Stimulated activated CD4-positive, alpha-beta T cell treated with anti-CD3 and anti-CD28 coated beads, Interleukin-1b, Interleukin-23, amount 100 ng/mL, for 4 hours (primary cell): ENCODE results near the gene OR14A2.
"Not testable (repeated sequence)": the region's sequence is repeated elsewhere in the genome, so short reads cannot be mapped to it uniquely, and the experiment has no call there.

Experiments used
- DNase-seq, 2 donors: peaks; one replicate each; pipeline ENCODE4 v3.0.0-alpha.2; 2020; ENCODE audit warnings: low read depth in 2 of 2

OR14A2 gene

DNA sequence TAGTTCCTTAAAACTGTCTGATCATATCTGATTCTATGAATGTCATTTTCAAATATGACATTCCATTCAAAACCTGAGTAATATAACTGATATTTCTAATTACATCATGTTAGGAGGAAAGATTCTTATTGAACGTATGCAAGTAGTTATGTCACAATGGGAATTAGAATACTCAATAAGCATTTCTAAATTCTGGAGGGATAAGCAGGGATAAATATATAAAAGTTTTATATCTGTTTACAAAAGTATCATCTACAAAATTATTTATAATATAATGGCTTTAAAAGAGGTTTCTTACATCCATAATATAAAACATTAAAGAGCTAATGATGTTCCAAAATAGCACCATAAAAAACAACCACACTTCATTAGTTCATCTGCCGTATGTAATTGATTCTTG lies at the start of gene OR14A2:
Gene OR14A2 (minus strand): TSS at position 101 of the 400 bp plus-strand sequence.
- DNase-seq: no peak

DNA sequence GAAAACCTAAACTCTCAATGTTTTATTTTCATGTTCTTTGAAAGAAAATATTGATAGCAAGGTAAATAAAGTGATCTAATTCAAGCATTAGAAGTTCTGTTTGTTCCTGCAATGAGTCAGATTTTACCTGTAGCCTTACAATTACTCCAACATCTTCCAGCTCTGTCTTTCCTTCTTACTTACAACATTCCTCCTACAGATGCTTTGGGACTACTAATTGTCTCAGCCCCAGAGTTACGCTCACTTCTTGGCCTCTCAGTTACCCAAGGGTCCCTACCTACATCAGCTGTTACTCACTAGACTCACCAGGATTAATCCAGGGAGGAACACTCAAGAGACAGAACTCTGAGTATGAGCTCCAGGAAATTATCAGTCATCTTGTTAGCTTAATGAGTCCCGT lies 49.6 kb upstream of the OR14A2 start:
- DNase-seq: no peak

DNA sequence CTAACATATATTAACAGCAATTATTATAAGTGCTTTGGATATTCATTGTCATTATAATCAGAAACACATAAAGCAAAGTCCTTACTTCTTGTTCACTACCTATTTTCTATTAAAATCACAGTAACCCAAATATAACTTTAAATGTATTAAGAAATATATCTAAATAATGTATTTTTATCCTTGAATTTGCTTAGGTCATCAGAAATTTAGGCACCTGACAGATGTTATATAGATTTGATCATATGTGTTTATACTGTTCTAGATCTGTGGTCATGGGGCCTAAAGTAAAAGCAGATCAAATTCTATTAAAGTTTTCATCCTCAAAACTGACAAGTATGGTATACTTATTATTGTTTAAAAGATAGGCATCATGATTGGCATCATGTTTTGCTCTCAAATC lies 21.7 kb upstream of the OR14A2 start:
- DNase-seq: no peak

DNA sequence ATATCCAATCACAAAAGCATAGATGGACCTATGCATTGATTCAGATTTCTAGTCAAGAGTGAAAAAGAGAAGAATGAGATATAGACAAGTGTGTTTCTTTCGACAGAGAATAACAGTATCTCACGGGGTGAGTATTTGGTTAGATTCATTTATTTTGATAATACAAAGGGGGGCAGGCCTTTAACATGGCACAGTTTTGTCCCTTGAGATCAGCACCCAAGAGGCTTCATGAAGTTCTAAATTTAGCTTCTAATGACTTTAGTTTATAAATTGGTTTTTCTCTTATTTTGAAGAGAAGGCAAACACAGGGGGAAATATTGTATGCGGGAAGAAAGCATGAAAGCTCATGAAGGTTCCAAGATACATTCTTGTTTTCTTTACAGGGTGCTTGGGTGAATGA lies 12.5 kb upstream of the OR14A2 start, which contains the start of gene OR1C1:
Gene OR1C1 (minus strand): TSS at position 101 of the 400 bp plus-strand sequence. CDS start 2,150 bp downstream, outside the sequence.
- no peak for DNase-seq

DNA sequence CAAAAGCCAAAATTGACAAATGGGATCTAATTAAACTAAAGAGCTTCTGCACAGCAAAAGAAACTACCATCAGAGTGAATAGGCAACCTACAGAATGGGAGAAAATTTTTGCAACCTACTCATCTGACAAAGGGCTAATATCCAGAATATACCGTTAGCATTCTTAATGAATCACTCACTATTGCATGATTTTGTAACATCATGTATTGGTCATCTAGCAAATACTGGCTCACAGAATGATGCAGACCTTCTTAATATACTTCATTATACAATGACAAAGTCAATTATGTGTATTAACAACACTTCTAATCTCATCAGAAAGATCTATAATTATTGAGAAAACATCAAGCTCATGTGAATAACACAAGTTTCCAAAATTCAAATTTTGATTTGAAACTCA lies 6.4 kb upstream of the OR14A2 start:
- not testable (repeated sequence) for DNase-seq

DNA sequence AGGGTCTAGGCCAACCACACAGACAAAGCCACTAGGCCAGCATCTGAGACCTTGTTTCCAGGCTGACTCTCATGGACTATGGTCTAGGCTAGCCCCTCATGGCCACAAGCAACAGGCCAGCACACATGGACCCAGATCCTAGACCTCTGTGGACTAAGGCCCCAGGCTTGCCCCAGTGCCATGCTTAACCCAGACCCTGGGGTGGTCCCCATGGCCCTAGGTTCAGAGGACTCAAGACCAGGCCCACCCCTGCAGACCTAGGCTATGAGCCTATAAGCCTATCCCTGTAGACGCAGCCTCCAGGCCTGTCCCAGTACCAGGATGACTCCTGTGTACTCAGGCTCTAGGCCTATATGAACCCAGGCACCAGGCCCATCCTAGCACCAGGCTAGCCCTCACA lies 1.9 kb upstream of the OR14A2 start:
- no peak for DNase-seq

DNA sequence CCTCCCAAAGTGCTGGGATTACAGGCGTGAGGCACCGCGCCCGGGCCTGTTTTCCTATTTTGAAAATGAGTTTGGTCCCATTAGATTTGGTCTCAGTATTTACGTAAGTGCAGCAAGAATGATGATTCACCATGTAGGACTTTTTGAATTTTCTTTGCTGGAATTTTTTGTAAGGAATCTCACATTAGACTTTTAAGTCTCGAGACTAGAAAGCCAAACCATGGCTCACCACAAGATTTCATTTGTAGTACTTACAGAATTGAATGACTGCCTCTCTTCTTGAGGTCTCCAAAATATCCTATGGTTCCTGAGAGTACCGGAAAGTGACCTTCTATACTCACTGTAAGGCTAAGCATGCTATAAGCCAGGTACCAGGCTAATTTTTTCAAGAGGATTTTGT lies 325 bp downstream of the OR14A2 start:
- DNase-seq: no peak

DNA sequence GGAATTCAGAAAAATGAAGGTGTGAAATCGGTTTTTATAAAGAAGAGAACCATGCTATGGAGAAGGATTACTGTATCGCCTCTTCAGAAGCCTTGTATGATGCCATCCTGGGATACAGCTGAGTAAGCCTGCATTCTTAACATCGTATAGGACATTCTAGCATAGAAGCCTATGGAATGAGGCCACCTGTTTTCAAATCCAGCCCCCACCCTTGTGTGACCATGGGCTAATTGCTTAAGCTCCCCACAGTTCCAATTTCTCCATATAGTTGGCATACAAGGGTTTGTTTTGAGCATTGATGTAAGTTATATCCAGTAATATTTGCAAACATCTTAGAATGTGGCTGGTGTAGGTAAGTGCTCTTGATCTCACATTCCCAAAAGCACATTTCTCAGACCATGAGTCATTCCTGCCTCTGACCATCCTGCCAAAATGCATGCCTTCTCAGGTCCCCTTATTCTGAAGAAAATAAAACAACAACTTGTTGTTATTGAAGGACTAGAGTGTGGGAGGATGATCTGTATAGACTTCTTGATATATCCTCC lies 1.5 kb downstream of the OR14A2 start:
- DNase-seq: no peak

DNA sequence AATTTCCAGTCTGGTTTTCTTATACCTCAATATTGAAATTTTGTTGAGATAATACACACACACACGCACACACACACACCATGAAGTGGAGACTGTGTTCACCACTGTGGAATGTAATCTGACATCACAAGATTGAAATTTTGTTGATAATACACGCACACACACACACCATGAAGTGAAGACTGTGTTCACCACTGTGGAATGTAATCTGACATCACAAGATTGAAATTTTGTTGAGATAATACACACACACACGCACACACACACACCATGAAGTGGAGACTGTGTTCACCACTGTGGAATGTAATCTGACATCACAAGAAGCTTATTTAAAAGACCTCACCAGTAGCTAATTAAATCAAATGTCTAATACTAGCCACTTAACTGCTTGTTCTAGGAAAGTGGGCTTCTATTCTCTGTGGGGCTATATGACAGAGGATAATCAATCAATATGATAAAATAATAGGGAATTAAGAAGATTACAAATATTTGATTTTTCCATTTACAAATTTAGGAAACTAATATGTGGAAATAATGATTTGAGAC lies 5.7 kb downstream of the OR14A2 start:
- not testable (repeated sequence) for DNase-seq

DNA sequence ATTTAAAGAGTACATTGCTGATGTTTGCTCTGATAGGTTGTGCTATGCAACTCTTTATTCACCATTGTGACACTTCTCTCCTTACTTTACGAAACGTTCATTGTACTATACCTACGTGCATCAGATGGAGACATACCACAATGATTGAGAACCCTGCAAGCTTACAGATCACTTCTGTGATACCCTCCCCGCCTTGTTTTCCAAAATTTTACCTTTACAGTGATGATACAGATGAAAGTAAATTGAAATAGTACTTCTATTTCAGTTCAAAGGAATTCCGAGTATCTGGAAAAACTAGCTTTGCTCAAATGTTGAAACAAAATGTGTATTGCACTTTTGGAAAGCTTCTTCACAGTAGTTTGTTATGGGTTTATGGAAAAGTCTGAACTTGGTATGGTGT lies 6.2 kb downstream of the OR14A2 start:
- no peak for DNase-seq

DNA sequence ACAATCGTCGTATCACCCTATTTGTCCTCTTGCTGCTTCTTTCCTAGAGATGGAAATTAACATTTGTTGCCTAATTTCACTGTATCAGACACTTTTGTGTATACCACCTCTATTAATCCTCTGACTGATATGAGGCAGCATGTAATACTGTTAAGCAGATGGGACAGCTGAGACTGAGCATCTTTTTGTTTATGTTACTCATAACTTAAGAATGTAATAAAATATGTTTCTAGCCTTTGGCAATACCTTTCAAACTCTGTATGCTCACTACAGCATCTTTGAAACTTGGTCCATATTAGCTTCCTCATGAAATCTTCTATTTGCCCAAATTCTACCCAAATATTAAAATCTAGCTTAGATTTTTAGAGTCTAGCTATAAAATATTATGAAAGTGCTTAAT lies 7.2 kb downstream of the OR14A2 start:
- no peak for DNase-seq

DNA sequence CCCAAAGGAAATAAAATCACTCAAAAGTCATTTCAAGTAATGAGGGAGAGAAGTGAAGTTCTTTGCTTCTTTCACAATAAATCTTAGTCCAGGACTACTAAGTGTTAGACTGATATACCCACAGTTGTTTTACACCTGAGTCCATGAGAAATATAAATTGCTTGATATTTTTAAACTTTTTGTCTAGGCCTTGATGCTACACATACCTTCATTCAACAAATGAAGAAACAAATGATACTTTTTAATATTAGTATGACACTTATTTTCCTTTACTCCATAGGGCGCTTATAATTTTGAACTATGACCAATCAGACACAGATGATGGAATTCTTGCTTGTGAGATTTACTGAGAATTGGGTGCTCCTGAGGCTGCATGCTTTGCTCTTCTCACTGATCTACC lies 9.6 kb downstream of the OR14A2 start, which contains the start of gene OR14K1:
Gene OR14K1 (plus strand): TSS at position 301 of the 400 bp plus-strand sequence. CDS start 0 bp downstream, at position 301.
- no peak for DNase-seq

DNA sequence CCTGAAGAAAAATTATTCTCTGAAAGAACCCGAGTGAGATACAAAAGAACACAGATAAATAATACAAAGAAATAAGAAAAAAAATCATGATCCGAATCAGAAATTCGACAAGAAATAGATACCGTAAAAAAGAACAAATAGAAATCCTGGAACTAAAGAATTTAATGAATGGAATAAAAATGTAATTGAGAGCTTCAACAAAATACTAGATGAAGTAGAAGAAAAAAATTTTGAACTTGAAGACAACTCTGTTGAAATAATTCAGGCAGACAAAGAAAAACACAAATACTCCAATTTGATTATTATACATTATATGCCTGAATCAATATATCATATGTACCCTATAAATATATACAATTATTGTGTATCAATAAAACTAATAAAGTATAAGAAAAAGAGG lies 26.7 kb downstream of the OR14A2 start:
- no peak for DNase-seq

DNA sequence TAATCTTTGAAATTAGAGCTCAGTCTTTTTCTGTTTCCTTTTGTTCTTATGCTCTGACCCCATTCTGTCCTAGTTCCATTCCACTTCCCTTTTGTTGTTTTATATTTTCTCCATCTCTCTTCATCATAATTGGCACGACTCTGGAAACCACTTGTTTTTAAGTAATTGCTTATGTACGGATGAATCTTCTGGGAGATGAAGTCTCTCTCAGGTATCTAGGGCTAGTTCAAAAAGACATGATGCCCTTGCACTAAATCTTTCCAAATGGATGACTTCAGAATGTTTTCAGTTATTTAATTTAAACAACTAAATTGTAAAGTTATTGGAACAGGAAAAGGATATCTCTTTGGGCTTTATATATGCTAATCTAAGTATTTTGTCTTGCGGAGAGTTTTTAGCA lies 31.4 kb downstream of the OR14A2 start, which contains the start of gene OR6F1:
Gene OR6F1 (minus strand): TSS at position 101 of the 400 bp plus-strand sequence. CDS start 3,891 bp downstream, outside the sequence.
- no peak for DNase-seq

DNA sequence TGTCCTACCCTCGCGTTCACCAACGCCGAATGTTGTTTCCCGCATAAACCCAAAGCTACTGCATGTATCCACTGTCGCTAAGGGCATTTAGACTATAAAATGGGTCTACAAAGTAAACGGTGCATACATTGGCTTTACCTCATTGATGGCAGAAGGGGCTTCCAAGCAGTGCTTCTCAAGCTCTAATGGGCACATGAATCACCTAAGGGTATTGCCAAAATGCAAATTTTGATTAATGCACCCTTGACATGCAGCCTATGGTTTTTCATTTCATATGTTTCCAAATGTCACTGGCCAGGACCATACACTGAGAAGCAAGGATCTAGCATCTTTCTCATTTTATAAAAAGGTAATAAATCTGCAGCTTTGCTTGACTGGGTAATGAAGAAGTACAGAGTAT lies 34.2 kb downstream of the OR14A2 start:
- no peak for DNase-seq

DNA sequence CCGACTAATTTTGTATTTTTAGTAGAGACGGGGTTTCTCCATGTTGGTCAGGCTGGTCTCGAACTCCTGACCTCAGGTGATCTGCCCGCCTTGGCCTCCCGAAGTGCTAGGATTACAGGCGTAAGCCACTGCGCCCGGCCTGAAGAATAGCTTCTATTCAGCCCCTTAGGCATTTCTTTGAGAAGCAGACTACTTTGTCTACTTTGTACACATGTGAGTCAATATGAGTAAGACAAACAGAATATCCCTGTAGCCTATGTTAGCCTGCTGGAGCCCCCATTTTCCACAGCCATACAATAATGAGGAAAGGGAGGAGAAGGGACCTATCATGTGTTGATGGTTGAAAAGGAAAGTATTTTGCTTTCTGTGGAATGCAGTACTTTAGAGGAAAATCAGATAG lies 37.3 kb downstream of the OR14A2 start:
- not testable (repeated sequence) for DNase-seq

DNA sequence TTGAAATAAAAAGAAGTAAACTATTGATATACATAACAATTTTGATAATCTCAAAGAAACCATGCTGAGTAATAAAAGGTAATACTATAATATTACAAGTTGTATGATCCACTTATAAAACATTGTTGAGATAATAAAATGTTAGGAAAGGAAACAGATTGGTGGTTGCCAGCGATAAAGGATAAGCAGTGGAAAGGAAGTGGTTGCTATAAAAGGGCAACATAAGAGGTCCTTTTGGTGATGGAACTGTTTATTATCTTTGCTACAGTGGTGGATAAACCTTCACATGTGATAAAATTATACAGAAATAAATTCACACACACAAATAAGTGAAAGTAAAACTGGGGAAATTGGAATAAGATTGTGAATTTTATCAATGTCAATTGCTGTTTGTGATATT lies 46.6 kb downstream of the OR14A2 start:
- no peak for DNase-seq

DNA sequence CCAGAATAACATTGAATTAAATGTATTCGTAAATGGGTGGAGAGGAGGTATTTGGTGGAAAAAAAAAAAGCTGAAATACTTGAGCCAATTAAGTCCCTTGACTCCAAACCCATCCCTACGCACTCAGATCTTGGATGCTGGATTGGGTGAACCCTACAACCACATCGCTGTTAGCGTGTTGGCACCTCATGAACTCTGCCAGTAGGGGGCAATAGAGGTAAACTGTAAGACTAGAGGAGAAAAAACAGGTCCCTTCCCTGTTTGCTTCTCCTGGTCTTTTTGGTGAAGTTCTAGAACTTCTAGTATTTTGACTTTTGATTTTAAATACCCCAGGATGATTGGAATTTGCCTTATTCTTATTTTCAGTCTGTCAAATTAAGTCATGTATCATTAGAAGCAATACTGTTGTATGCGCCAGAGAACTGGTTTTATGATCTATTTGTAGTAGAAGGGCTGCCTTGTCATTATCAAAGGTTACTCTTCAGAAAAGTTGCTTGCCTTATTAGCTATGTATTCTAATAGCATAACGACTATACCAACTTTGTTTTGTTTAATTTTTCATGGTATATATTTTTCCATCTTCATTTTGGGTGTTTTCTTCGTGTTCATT lies 66.5 kb downstream of the OR14A2 start:
- DNase-seq: peak in 1 of 2 donors; percentile 3

DNA sequence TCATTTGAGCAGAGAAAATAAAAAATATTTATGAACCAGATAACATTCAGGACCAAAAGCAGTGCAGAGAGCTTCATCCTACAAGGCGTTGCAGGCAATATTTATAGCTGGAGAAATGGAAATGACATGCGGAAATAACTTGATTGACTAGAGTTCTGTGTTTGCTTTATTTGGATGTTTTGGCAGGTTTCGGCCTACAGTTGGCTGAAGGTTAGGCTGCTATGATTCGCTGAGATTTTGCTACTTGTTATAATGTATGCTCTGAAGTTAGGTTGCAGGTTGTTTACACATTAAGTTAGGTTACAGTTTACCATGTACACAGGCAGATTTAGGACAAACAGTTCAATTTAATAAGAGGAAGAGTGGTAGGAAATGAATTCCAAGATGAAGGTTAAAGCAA lies 67.8 kb downstream of the OR14A2 start:
- no peak for DNase-seq

DNA sequence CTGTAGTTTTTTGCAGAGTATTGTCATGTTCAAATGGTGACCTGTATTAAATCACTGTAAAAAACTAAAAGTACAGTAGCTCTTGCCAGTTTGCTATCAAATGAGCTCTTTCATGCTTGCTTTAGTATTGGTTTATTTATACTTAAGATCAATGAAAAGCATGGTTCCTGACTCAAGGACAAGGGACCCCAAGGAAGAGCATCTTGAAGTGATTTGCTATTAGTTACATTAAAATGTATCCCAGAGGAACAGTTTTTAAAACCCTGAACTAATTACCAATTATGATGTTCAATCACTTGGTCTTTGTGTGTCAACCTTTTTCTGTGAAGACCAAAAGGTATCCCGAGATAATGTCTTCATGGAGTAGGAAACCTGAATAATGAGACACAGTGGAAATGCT lies 68.3 kb downstream of the OR14A2 start, which contains the start of gene OR13G1:
Gene OR13G1 (minus strand): TSS at position 101 of the 400 bp plus-strand sequence. CDS start 6,698 bp downstream, outside the sequence.
- no peak for DNase-seq
